Mesothelial cell of epicardium (in vitro differentiated cells): Measurements from ENCODE around the gene MKS1. TPM values are rescaled to one million over a fixed set of nuclear protein-coding genes. Genes with fewer than 3 reads are reported as not detected.

Experiments used
- DNase-seq, 2 experiments: peaks; one replicate each; pipeline ENCODE4 v3.0.0; 2021; ENCODE audit warnings: low spot score in 2 of 2; ENCODE audit not compliant: unreplicated experiment in 2 of 2
- H3K27ac Mint-ChIP-seq: 2 replicates; pipeline ENCODE4 v1.8.0; 2021; ENCODE audit warnings: mixed read lengths
- H3K27me3 Mint-ChIP-seq: 2 replicates; pipeline ENCODE4 v1.8.0; 2021; ENCODE audit warnings: low read depth, mixed read lengths
- H3K36me3 Mint-ChIP-seq: 2 replicates; pipeline ENCODE4 v1.8.0; 2021; ENCODE audit warnings: mixed read lengths
- H3K4me1 Mint-ChIP-seq: 2 replicates; pipeline ENCODE4 v1.8.0; 2021; ENCODE audit warnings: mixed read lengths
- H3K4me3 Mint-ChIP-seq: 2 replicates; pipeline ENCODE4 v1.8.0; 2021; ENCODE audit warnings: mild to moderate bottlenecking, moderate library complexity, mixed read lengths
- H3K9me3 Mint-ChIP-seq: 2 replicates; pipeline ENCODE4 v1.8.0; 2021; ENCODE audit warnings: mixed read lengths
- CTCF ChIP-seq: fragments of 200-600 bp; sonication (generic); IDR thresholded peaks from one replicate; pipeline ENCODE4 v1.5.0; 2021; ENCODE audit warnings: antibody characterized with exemption; ENCODE audit not compliant: unreplicated experiment
- total RNA-seq: library from RNA; stranded (reverse); gene quantifications from 3 replicates; pipeline ENCODE4 v1.2.1, GENCODE V29; 2021

Gene MKS1
- total RNA-seq, 1 donor from 2014 or later = 32.9 TPM

- no peaks in the 10 kb centered on the region for H3K36me3 Mint-ChIP-seq
- H3K4me1 Mint-ChIP-seq = peaks cover 16% of the 10 kb centered on the region
- H3K9me3 Mint-ChIP-seq = no peaks in the 10 kb centered on the region
- peaks cover 96% of the 10 kb centered on the region for H3K27me3 Mint-ChIP-seq
- DNase-seq = no peak
- no peak overlapping the region for H3K27ac Mint-ChIP-seq
- H3K4me3 Mint-ChIP-seq = no peak overlapping the region
- TF ChIP-seq CTCF = no peak
Measured at GRCh38 chr17:58246781-58247180, 27.7 kb upstream of the MKS1 start.

- no peak for DNase-seq
- H3K27ac Mint-ChIP-seq = no peak overlapping the region
- no peak for TF ChIP-seq CTCF
- peaks cover 96% of the 10 kb centered on the region for H3K27me3 Mint-ChIP-seq
- H3K9me3 Mint-ChIP-seq = no peaks in the 10 kb centered on the region
- no peaks in the 10 kb centered on the region for H3K36me3 Mint-ChIP-seq
- peaks cover 16% of the 10 kb centered on the region for H3K4me1 Mint-ChIP-seq
- no peak overlapping the region for H3K4me3 Mint-ChIP-seq
Measured at GRCh38 chr17:58246104-58246740, 27.2 kb upstream of the MKS1 start.

GRCh38 chr17:58245428-58246103, 26.5 kb upstream of the MKS1 start:
- Mint-ChIP-seq H3K27ac (no peak overlapping the region), H3K36me3 (no peaks in the 10 kb centered on the region), H3K4me3 (no peak overlapping the region), H3K9me3 (no peaks in the 10 kb centered on the region), H3K4me1 (peaks cover 16% of the 10 kb centered on the region), H3K27me3 (peaks cover 94% of the 10 kb centered on the region)
- TF ChIP-seq CTCF = no peak
- DNase-seq = no peak

- TF ChIP-seq CTCF = no peak
- Mint-ChIP-seq H3K27ac (no peak overlapping the region), H3K4me3 (no peak overlapping the region), H3K27me3 (peaks cover 94% of the 10 kb centered on the region), H3K4me1 (peaks cover 16% of the 10 kb centered on the region), H3K9me3 (no peaks in the 10 kb centered on the region), H3K36me3 (no peaks in the 10 kb centered on the region)
- DNase-seq = no peak
Measured at GRCh38 chr17:58244963-58245362, 25.9 kb upstream of the MKS1 start.

- Mint-ChIP-seq H3K36me3 (no peaks in the 10 kb centered on the region), H3K9me3 (no peaks in the 10 kb centered on the region), H3K4me1 (peaks cover 16% of the 10 kb centered on the region), H3K27me3 (peaks cover 95% of the 10 kb centered on the region), H3K4me3 (no peak overlapping the region), H3K27ac (no peak overlapping the region)
- TF ChIP-seq CTCF = no peak
- no peak for DNase-seq
Measured at GRCh38 chr17:58242171-58242784, 23.2 kb upstream of the MKS1 start.
